ENCODE data around the gene MROH8. TPM values are rescaled to one million over a fixed set of nuclear protein-coding genes. Genes with fewer than 3 reads are reported as not detected.
A peak's percentile ranks its signal among the peaks of the same experiment; 100 is the strongest.

Gene MROH8
- total RNA-seq (2021; ENCODE audit: unreplicated experiment), result 1.8 TPM
- 1.1 TPM for polyA plus RNA-seq (2012; ENCODE audit: insufficient read length)
- percentile 33 among the genes with signal in this experiment for Bru-seq, nascent RNA
- BruChase-seq, experiment 1, labeled RNA remaining after a 2-hour chase, result percentile 33 among the genes with signal in this experiment
- percentile 30 among the genes with signal in this experiment for BruChase-seq, experiment 2, labeled RNA remaining after a 6-hour chase
- long read RNA-seq, partial matches to known transcripts, result 0 of 3 reads
- long read RNA-seq, other reads (novel, unspliced or antisense), result 3 of 3 reads

- Histone ChIP-seq H3K4me1 (ENCODE audit: control insufficient read depth, insufficient read depth, low read length) (peaks cover 13% of the 10 kb centered on the region; the same call in 1 of the 2 replicates), H3K9me3 (ENCODE audit: control insufficient read depth, insufficient read depth, low read depth, low read length) (no peaks in the 10 kb centered on the region), H3K27me3 (ENCODE audit: control insufficient read depth, insufficient read depth, low read length) (no peaks in the 10 kb centered on the region), H3K27ac (ENCODE audit: low read length) (peak within 1 kb of the TSS; percentile 96), H3K4me3 (ENCODE audit: low read depth in 2 of 2, low read length in 2 of 2) (peak within 1 kb of the TSS; percentile 80 to 97), H3K36me3 (ENCODE audit: control insufficient read depth, insufficient read depth, low read length) (peaks cover 7% of the 10 kb centered on the region; the same call in 1 of the 2 replicates)
- DNase-seq (ENCODE audit: low read depth, low spot score), result peak; percentile 92
- intact Hi-C loops (cut with micrococcal nuclease; ENCODE audit: unreplicated experiment), result no loop called here
- BruUV-seq (replicated peaks), result no TSS peak
- peak; percentile 99 for ATAC-seq
- in situ Hi-C loops (cut with HindIII; ENCODE audit: low pct_unique_long_range_greater_than_20kb, low sequenced_read_pairs), result no loop called here
- no peak for TF ChIP-seq REST (IDR thresholded peaks at IDR 0.05; ENCODE audit: insufficient read depth in 1 of 2, low read depth in 2 of 2, low read length in 1 of 2)
- no peak; the same call in 1 of the 2 replicates for TF ChIP-seq POLR2AphosphoS5 (IDR thresholded peaks at IDR 0.05; ENCODE audit: low read depth, low read length)
- TF ChIP-seq SIN3A (IDR thresholded peaks at IDR 0.05; ENCODE audit: borderline replicate concordance, insufficient read depth, low read depth, low read length), result 0 out of 2 replicates have a peak, but pooled peaks have one; percentile 57
- TF ChIP-seq TCF7L2 (IDR thresholded peaks at IDR 0.05; ENCODE audit: low read depth, low read length), result peak; percentile 32; the same call in 1 of the 2 replicates
- no peak for TF ChIP-seq CTCF (IDR thresholded peaks at IDR 0.05)
- CTCF ChIA-PET, result interaction anchor here (1.6 kb wide), 1 partner anchor 13 kb away, joined by 11 read pairs; no protein-coding TSS in a partner anchor
- POLR2A ChIA-PET, result interaction anchor here (0.7 to 1.2 kb wide), 2 partner anchors 11 to 58 kb away, joined by 4 to 6 read pairs; no protein-coding TSS in a partner anchor
Measured at GRCh38 chr20:37178839-37179682, at the start of gene MROH8, which contains the start of gene RPN2. Gene MROH8 (minus strand): TSS chr20:37179548. Gene RPN2 (plus strand): TSS chr20:37179330. CDS start chr20:37179357, 27 bp downstream.

GRCh38 chr20:37228656-37229055 lies 49.3 kb upstream of the MROH8 start:
- CTCF ChIA-PET, result no interaction called here
- no peak for ATAC-seq

More at GRCh38 chr20:37228656-37229055, 49.3 kb upstream of the MROH8 start:
- Histone ChIP-seq H3K27me3 (ENCODE audit: control insufficient read depth, insufficient read depth, low read length) (no peaks in the 10 kb centered on the region), H3K36me3 (ENCODE audit: control insufficient read depth, insufficient read depth, low read length) (peaks cover 62% of the 10 kb centered on the region), H3K4me3 (ENCODE audit: low read depth in 2 of 2, low read length in 2 of 2) (no peak overlapping the region), H3K4me1 (ENCODE audit: control insufficient read depth, insufficient read depth, low read length) (no peaks in the 10 kb centered on the region), H3K9me3 (ENCODE audit: control insufficient read depth, insufficient read depth, low read depth, low read length) (no peaks in the 10 kb centered on the region), H3K27ac (ENCODE audit: low read length) (no peak overlapping the region)
- intact Hi-C loops (cut with micrococcal nuclease; ENCODE audit: unreplicated experiment), result no loop called here
- BruUV-seq (replicated peaks), result no TSS peak
- no peak for DNase-seq (ENCODE audit: low read depth, low spot score)
- TF ChIP-seq POLR2AphosphoS5 (IDR thresholded peaks at IDR 0.05; ENCODE audit: low read depth, low read length), result no peak
- POLR2A ChIA-PET, result no interaction called here
- in situ Hi-C loops (cut with HindIII; ENCODE audit: low pct_unique_long_range_greater_than_20kb, low sequenced_read_pairs), result no loop called here

Measured in Panc1 (cell line).